ENCODE results near the gene CNNM2. TPM values are rescaled to one million over a fixed set of nuclear protein-coding genes. Genes with fewer than 3 reads are reported as not detected.
"Not testable (repeated sequence)": the region's sequence is repeated elsewhere in the genome, so short reads cannot be mapped to it uniquely, and the experiment has no call there.

Gene CNNM2
- total RNA-seq, 1 experiment from 2014 or later: 4.7 TPM

DNA sequence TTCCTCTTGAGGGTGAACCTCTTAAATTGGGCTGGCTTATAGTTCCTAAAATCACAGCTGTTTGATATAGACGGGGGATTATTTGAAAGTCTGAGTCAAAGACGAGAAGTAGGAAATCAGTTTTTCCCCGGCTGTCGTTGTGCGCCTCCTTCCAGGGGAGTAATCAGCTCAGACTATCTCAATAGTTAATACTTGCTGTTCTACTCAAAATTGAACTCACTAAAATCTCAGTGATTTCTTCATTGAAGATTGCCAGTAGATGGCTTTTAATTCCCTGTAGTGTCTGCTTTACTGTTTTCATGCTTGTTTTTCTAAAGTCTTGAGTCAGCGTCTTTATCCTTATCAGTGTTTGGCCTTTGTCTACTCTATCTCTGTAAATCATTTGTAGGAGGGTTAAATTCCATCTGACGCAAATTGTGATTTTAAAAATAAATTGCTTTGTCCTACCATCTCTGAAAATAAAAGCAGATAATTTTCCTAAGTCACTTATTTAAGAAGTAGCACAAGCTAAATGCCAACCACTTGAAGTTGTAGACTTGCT is 47.3 kb downstream of the CNNM2 start:
- no peak for DNase-seq (ENCODE audit: low read depth)

DNA sequence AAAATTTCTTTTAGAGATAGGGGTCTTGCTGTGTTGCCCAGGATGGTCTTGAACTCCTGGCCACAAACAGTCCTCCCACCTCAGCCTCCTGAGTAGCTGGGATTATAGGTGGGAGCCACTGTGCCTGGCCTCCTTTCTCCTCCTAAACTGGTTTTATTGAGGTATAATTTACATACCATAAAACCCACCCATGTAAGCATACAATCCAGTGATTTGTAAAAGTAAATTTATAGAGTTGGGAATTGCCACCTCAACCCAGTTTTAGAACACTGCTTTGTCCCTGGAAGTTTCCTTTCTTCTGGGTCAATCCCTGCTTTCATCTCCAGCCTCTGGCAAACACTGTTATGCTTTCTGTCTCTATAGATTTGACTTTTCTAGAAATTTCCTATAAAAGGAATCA is 49.0 kb downstream of the CNNM2 start:
- no peak for DNase-seq (ENCODE audit: low read depth)

DNA sequence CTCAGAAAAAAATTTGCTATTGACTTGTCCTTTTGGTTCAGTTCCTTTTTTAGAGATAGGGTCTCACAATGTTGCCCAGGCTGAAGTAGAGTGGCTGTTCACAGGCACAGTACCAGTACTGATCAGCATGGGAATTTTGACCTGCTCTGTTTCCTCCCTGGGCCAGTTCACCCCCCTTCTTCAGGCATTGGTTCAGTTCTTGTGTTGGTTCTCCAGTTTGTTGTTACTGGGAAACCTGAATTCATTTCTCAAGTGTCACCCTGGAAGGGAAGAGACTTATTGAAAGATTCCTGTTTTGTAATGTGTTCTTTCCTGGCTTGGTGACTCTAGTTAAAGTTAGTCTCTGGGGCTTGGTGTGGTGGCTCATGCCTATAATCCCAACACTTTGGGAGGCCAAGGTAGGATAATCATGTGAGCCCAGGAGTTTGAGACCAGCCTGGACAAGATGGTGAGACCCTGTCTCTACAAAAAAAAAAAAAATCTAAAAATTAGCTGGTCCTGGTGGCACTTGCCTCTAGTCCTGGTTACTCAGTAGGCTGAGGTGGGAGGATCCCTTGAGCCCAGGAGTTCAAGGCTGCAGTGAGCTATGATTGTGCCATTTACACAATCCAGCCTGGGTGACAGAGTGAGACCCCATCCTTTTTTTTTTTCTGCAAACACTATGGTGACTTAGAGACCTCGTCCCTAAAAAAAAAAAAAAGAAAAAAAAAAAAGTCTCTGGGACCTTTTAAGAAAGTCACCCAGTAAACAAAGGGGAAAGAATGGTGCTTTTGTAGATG is 52.7 kb downstream of the CNNM2 start:
- DNase-seq (ENCODE audit: low read depth): no peak

DNA sequence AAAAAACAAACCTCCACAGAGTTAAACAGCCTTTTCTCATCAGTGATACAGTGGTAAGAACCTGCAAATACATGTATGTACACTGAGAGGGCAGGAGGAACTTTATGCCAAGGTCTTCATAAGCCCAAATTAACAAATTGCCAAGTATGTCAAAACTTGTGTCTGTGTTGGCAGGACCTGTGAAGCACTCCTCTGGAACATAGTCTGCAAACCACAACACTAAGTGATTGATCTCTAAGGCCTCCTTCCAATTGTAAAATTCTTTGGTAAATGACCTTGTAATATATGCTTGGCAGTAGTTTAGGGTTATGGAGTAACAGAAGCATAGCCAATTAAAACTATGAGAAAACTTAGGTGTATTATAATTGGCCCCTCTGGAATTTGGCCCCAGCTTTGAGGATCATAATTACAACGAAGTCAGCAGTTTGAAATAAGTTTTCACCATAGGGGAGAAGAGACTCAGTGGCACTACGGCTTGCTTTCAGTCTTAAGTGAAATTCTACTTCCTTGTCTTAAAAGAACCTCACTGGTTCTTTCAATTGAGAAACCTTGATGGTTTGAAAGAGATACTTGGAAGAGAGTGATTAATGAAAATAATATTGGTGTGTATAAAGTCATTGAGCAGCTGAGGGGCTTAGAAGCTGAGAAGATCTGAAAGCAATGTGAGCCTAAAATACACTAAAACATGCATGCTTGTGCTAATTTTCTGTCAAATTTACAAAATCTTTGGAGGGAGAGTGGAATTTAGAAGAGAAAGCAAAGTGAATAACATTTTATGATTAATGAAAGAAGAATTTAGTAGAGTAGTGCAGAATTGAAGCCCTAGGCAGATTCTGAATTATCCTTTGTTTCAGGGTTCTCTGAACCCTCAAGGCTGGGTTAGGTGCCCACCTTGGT is 57.6 kb downstream of the CNNM2 start:
- DNase-seq (ENCODE audit: low read depth): no peak

DNA sequence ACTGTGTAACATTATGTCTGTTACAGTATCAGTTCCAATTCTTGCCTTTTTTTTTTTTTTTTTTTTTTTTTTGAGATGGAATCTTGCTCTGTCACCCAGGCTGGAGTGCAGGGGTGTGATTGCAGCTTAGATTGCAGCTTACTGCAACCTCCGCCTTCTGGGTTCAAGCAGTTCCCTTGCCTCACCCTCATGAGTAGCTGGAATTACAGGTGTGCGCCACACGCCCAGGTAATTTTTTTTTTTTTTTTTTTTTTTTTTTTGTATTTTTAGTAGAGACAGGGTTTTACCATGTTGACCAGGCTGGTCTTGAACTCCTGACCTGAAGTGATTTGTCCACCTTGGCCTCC is 58.3 kb downstream of the CNNM2 start:
- DNase-seq (ENCODE audit: low read depth): not testable (repeated sequence)

DNA sequence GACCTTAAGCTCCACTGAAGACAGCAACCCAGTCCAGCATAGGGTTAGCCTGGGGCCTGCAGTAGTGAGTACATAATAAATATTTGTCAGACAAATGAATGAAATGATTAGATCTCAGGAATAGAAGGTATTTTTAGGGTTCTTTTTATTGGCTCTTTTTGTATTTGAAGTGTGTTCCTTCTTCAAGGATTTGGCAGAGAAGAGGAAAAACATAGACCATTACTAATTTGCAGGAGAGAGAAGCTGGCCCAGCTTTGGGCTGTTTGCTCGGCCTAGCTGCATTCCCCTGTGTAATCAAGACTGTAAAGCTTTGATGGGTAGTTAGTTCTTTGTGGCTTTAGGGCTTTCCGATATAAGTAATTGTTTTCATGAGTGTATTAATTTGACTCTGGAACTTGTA is 64.2 kb downstream of the CNNM2 start:
- no peak for DNase-seq (ENCODE audit: low read depth)

DNA sequence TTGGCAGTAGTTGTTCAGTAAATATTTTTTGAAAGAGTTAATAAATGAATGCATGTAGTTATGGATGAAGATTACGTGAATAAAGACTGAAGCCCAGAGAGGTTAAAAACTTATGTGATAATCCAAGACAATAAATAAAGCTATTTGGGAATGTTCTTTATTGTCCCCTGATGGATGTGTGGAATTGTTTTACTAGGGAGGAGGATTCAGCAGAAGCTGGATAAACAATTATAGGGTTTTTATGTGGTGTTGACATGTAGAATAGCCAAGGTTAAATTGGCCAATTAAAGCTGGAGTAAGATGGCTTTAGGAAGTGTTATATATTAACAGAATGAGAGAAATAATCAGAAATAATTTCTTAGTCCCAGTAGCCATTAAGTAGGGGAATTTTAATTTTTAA is 66.0 kb downstream of the CNNM2 start:
- DNase-seq (ENCODE audit: low read depth): no peak

DNA sequence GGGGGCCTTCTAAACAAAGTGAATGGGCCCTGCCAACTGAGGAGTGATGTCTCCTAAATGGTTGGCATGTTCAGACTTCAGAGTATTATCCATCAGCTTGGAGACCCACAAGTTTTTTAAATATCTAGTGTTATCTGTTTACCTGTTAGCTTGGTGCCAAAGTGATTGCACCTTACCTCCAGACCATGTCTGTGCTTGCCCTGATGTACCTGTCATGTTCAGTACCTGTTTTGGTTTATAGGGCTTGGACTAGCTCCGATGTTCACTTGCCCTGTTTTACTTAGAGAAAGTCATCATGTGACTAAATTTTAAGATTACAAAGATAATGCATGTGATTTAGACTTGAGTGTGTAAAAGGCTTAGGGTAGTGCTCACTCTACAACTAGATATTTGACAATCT is 67.7 kb downstream of the CNNM2 start:
- no peak for DNase-seq (ENCODE audit: low read depth)

DNA sequence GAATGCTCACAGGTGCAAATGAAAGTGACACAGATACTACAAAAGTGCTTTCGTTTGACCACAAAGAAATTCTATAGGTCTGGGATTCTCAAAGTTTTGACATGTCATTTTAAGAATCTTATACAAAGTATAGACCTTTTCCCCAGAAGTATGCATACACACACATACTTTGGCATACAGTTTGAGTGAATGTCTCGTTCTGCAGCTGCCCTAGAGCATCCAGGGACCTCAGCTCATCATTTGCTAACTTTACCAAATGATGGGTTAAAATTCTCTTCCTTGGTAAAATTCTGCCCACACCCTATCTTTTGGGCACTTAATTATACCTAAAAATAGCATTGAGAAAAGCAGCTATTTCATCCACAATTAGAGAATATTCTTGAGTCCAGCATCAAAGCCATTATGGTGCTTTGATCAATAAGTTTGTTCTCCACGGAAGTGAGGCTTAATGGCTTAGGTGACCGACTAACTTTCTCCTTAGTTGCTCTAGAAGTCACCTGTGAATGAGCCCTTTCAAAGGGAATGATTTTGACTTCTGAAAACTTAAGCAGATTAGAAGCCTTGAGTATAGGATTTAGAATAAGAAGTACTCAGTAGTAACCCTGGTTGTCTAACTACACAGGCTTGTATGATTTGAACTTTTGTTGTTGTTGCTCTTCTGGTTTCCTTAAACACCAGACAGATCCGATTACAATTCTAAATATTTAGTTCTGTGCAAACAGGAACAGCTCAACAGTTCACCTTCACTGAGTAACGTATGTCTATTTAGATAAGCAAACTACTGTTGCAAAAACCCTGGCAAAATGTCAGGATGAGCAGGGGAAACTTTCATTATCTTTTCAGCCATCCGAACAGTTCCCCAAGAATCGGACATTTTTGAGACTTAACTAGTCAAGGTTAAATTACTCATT is 70.6 kb downstream of the CNNM2 start:
- DNase-seq (ENCODE audit: low read depth): peak; percentile 15

DNA sequence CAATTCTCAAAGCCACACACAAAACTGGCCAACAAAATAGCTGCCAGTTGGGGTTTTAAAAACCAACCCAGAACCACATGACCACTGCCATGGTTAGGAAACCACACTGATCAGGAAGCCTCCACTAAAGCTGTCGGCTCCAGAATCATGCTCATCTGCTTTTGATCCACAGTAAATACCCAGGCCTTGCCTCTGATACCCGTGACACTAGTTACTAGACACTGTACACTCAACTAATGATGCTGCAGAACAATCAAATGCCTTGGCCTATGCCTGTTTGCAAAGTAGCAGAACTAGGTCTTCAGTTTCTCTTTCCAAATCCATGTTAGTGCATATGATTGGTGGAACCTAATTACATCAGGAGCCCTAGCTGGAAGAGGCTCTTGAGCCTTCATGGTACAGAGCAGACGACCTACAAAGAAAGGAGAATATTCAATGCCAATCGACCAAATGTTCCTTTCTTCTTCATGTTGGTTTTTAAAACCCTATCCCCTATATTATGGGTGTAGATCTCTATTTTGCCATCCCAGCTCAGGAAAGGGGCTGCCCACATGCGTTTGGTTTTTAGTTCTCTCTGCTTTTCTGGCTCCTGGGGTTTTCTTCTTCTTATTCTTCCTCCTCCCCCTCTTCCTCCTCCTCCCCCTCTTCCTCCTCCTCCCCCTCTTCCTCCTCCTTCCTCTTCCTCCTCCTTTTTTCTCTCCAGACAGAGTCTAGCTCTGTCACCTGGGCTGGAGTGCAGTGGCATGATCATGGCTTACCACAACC is 76.6 kb downstream of the CNNM2 start:
- DNase-seq (ENCODE audit: low read depth): no peak

DNA sequence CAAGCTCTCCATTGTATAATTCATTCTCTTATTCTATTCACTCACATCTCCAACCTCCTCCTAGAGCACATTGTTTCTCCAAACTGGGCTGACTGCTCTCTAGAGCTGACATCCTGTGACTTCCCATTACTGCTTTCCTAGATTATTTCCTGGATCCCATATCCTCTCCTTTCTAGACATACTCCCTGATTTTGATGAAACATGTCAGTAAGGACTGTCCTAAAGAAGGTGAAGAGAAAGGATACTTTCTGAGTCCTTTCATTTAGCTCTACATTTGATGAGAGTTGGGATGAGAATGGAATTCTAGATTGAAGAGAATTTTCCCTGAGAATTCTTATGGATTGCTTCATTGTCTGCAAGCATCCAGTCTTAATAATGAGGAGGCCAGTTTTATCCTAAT is 78.8 kb downstream of the CNNM2 start:
- DNase-seq (ENCODE audit: low read depth): no peak

DNA sequence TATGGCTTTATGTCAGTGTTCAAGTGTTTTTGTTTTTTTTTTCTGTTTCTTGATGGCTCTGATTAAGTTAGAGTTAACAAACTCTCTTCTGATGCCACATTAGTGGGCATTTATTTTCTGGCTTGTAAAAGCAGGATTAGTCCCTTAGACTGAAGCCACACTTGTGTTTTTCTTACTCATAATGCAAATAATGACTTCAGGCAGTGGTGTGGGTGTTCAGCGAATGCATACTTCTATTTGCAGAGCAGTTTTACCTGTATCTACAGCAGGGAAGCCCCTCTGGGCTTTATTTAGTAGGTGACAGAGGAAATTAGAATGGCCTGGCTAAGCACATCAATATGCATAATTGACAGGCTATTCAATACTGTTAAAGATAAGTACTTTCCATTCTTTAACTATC is 79.9 kb downstream of the CNNM2 start:
- DNase-seq (ENCODE audit: low read depth): no peak

DNA sequence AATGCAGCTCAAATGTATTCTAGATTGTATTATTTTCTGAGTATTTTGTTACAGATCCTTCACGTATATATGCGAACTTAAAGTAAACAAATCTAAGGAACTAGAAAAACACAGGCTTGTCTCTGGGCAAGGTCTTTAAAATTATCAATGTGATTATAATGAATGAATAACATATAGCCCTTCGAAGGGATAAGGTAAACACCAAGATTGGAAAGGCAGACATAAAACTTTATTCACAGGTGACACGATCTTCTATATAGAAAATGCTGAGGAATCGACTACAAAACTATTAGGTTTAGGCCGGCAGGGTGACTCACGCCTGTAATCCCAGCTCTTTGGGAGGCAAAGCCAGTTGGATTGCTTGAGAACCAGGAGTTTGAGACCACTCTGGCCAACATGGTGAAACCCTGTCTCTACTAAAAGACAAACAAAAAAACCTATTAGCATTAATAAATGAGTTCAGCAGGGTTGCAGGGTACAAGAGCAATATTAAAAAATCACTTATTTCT is 80.4 kb downstream of the CNNM2 start:
- no peak for DNase-seq (ENCODE audit: low read depth)

DNA sequence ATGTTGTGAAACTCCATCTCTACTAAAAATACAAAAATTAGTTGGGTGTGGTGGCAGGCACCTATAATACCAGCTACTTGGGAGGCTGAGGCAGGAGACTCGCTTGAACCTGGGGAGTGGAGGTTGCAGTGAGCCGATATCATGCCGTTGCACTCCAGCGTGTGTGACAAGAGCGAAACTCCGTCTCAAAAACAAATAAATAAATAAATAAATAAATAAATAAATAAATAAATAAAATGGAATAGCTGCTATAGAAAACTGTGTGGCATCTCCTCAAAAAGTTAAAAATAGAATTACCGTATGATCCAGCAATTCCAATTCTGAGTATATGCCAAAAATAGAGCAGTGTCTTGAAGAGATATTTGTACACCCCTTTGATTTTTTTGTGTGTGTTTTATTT is 82.0 kb downstream of the CNNM2 start:
- DNase-seq (ENCODE audit: low read depth): not testable (repeated sequence)

DNA sequence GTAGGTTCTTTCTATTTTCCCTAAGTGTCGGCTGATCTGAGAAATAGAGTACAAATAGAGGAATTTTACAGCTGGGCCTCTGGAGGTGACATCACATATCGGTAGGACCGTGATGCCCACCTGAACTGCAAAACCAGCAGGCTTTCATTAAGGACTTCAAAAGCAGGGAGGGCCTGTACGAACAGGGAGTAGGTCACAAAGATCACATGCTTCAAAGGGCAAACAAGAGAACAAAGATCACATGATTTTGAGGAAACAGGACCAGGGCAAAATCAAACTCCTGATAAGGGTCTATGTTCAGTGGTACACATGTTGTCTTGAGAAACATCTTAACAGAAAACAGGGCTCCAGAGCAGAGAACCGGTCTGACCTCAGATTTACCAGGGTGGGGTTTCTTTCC is 88.9 kb downstream of the CNNM2 start:
- no peak for DNase-seq (ENCODE audit: low read depth)

DNA sequence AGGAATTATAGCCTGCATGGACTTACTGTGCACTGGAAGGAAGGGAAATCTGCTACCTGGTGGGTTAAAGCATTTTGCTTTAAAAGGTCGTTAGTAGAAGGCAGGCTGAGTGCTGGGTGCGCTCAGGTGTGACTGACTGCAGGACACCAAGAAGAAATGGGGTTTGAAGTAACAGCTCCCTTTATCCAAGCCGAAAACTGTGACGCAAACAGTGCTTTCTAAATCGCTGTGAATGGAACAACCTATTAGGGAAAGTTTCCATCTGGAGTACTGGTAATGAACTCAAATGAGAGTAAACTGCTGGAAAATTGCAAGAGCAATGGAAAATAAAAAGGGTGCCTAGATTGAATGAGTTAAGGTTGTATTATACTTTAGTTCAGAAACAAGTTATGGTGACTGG is 95.3 kb downstream of the CNNM2 start:
- DNase-seq (ENCODE audit: low read depth): no peak

DNA sequence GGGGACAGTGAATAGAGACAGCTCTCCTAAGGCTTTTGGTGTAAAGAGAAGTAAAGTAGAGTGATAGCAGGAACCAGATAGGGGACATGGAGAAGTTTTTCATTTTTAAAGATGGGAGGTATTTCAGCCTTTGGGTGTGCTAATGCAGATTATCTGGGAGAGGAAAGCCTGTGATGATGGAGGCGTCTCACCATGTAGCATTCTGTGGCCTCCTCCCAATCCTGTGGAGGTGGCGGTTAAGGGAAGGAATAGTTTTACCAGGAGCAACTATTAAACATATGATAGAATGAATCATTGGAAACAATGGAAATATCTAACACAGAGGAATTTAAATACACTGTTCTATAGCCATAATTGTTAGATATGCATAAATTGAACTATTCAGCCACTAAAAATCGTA is 101.3 kb downstream of the CNNM2 start:
- no peak for DNase-seq (ENCODE audit: low read depth)

DNA sequence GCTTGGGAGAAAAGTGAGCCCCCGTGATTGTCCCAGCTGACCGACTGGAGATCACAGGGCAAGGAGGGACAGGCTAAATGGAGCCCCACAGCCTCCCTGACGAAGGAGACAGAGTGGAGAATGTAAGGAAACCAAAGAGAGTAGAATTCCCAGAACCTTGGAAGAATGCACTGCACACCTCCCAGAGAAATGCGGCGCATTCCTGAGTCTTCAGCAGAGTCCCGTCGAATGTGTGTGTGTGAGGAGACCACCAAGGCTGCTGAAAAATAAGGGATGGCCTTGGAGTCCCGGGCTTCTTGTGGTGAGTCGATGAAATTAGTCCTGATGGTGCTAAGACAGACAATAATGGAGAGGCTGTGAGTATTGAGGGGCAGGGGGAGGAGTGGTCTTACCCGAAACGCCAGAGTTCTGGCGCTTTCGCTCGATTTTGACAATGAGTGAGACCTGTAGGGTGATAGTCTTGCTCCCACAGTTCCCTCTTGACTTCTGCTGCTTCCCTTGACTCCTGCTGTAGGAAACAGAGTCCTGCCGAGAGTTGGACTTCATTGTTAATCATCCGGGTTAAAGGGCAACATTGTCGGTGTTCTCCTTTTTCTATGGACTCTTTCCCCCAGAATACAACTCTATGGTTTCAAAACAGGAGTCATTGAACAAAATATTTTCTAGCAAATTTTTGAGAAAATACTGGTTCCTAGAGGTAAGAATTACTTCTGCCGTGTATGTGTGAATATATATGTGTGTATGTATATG is 103.2 kb downstream of the CNNM2 start:
- no peak for DNase-seq (ENCODE audit: low read depth)

DNA sequence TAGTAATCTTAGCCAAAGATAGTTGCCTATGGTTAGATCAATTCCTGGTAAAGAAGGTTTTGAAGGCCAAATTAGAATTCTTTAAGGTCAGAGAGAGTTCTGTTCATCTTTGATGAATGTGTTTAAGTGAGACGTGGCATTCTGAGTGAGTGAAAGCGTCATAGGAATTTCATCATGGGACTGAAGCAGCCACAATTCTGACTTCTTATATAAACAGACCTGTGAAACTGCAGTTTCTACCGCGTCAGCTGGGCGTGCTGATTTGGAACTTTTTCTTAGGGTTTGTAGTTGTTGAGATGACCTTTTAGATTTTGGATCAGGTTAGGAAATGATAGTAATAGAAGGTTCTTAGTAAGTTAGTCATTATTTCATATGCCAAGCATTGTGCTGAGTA is 103.8 kb downstream of the CNNM2 start:
- peak; percentile 51 for DNase-seq (ENCODE audit: low read depth)

DNA sequence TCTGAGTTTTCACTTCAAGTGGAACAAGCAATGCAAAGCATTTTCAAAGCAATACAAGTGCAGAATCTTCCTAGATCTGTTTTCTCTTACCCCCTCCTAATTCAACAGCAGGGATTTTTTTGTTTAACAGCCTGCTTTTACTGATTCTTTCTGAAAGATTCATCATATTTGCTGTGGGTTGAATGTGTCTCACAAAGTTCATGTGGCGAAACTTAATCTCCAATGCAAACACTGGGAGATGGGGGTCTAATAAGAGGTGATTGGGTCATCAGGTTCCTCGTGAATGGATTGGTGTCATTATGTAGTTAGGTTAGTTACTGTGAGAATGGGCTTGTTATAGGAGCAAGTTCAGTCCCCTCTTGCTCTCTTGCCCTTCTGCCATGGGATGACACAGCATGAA is 107.6 kb downstream of the CNNM2 start:
- no peak for DNase-seq (ENCODE audit: low read depth)

All from HT1080 (cell line).